AG09309 (cell line): ENCODE measurements around the gene IL23R.

Experiments
- DNase-seq: peaks from one replicate; pipeline ENCODE4 v3.0.0-alpha.2; 2010; ENCODE audit warnings: low read depth
- H3K4me3 ChIP-seq: 2 replicates; pipeline ENCODE4 v1.5.1; 2011; ENCODE audit warnings: mild to moderate bottlenecking, low read depth, low read length, moderate library complexity; ENCODE audit not compliant: control insufficient read depth
- TF ChIP-seq, protein P1 (sequence below): IDR thresholded peaks from 2 replicates; pipeline ENCODE4 v1.5.1; 2011; ENCODE audit warnings: mild to moderate bottlenecking, low read depth, low read length, inconsistent platforms; ENCODE audit not compliant: insufficient read depth, control insufficient read depth; ENCODE audit errors: missing control alignments

IL23R gene

DNA sequence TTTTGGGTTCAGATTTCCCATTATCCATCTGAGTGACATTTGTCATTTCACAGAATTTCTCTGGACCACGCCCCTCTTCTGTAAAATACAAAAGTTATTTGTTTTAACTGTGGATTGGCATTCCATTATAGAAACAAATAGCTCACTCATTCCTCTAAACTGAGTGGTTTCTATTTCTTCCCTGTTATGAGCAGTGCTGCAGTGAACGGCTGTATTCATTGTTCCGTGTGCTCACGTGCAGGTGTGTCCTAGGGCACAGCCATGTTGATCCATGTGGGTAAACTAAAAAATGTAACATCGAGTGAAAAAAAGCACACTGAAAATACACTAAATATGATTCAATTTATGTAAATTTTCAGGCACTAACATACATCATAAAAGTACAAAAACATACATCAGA is 114.4 kb downstream of the IL23R start:
- no peak for DNase-seq
- TF ChIP-seq, protein P1, sequence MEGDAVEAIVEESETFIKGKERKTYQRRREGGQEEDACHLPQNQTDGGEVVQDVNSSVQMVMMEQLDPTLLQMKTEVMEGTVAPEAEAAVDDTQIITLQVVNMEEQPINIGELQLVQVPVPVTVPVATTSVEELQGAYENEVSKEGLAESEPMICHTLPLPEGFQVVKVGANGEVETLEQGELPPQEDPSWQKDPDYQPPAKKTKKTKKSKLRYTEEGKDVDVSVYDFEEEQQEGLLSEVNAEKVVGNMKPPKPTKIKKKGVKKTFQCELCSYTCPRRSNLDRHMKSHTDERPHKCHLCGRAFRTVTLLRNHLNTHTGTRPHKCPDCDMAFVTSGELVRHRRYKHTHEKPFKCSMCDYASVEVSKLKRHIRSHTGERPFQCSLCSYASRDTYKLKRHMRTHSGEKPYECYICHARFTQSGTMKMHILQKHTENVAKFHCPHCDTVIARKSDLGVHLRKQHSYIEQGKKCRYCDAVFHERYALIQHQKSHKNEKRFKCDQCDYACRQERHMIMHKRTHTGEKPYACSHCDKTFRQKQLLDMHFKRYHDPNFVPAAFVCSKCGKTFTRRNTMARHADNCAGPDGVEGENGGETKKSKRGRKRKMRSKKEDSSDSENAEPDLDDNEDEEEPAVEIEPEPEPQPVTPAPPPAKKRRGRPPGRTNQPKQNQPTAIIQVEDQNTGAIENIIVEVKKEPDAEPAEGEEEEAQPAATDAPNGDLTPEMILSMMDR: no peak
- H3K4me3 ChIP-seq: no peak overlapping the region

DNA sequence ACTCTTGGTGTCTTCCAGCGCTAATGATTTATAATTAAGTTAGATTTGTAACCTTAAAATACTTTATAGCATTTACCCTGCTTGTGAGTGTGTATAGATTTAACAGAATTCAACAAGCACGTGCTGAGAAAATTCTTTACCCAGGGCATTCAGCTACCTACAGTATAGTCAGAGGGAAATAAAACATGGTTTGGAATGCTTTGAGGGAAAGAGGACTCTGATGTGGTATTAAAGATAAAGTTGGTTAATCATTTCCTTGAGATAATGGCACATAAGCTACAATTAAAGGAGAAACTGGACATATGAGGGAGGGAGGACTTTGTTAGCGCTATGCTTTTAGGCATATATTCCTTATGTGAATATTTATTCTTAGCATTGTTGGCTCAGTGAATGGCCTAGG is 115.0 kb downstream of the IL23R start:
- no peak for DNase-seq
- TF ChIP-seq, protein P1: no peak
- no peak overlapping the region for H3K4me3 ChIP-seq

DNA sequence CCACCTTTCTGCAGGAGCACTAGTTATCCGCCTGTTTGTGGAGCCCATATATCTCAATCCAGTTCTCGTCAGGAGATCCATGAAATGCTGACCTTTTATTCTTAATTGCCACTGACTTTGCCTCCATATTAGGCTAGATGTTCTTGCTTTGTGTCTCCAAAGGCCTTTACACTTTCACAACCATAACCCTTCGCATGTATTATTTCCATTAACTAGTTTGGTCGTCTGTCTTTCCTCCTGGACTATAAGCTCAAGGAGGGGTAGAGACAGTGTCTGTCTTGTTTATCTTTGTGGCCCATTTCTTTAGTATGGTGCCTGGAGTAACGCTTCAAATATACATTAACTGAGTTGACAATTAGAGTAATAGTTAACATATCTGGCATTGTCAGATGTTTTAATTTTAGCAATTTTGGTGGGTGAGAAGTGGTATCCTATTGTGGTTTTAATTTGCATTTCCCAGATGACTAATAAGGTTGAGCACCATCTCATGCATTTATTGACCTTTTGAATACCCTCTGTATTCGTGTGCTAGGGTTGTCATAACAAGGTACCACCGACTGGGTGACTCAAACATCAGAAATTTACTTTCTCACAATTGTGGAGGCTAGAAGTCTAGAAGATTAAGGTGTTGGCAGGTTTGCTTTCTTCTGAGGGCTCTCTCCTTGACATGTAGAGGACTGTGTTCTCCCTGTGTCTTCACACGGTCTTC is 119.7 kb downstream of the IL23R start:
- no peak for DNase-seq
- no peak overlapping the region for H3K4me3 ChIP-seq
- TF ChIP-seq, protein P1: no peak

DNA sequence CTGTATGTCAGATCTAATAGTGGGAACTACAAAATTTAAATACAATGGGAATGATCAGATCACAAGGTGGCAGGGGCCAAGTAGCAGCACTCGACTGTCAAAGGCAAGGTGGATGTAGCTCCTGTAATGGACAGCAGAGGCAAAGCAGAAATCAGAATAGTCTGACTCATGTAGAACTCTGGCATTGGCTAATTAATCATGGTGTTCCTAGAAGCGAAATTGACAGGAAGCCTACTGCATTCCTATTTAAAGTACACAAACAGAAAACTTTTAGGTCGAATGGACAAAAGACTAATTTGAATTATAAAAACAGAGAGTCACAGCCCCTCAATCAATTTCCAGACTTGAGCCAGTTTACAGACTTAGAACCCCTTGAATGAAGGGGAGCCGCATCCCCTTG is 124.0 kb downstream of the IL23R start:
- H3K4me3 ChIP-seq: no peak overlapping the region
- TF ChIP-seq, protein P1: no peak
- DNase-seq: no peak

DNA sequence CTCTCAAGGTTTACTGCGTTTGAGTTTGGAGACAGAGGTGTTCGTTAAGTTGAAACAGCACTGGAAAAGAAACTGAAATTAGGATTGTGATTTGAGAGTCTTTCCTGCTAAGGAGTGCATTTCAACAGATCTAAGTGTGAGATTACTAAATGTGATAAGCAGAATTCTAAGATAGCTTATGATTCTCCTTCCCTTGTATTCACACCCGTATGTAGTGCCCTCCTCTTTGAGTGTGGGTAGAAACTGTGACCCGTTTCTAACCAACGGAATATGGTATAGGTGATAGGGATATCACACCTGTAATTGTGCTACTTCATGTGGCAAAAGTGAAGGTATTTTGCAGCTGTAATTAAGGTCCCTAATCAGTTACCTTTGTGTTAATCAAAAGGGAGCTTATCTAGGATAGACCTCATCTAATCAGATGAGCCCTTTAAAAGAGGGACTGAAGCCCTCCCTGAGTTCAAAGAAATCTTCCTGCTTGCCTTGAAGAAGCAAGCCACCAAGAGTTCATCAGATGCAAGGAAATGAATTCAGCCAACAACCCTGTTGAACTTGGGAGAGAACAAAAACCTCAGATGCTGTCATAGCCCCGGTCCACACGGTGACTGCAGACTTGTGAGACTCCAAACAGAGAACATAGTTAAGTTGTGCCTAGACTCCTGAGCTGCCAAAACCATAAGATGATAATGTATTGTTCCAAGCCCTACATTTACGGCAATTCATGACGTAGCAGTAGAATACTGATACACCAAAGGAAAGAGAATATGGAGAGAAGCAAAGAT is 128.8 kb downstream of the IL23R start:
- DNase-seq: no peak
- no peak overlapping the region for H3K4me3 ChIP-seq
- TF ChIP-seq, protein P1: no peak

DNA sequence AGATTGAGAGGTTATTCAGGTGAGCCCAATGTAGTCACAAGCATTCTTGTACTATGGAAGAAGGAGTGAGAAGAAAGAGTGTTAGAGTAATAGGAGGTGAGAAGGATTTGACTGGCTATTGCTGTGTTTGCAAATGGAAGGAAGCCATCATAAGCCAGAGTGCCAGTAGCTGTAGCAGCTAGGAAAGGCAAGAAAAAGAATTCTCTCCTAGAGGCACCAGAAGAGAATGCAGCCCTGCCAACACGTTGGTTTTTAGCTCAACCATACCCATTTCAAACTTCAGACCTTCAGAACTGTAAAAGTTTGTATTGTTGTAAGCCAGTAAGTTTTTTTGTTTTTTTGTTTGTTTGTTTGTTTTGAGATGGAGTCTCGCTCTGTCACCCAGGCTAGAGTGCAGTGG is 132.5 kb downstream of the IL23R start:
- TF ChIP-seq, protein P1: no peak
- H3K4me3 ChIP-seq: no peak overlapping the region
- no peak for DNase-seq
